CD4-positive, alpha-beta T cell treated with Interferon alpha-2 for 1 hour (primary cell): Measurements from ENCODE around the gene FANK1.
A peak's percentile ranks its signal among the peaks of the same experiment; 100 is the strongest.
"Not testable (repeated sequence)": the region's sequence is repeated elsewhere in the genome, so short reads cannot be mapped to it uniquely, and the experiment has no call there.

Experiments used
- DNase-seq, 2 donors: peaks; one replicate each; pipeline ENCODE4 v3.0.0-alpha.2; 2020 to 2022

Gene FANK1

GRCh38 chr10:125933693-125934092 lies 37.3 kb downstream of the FANK1 start:
- no peak for DNase-seq

DNA sequence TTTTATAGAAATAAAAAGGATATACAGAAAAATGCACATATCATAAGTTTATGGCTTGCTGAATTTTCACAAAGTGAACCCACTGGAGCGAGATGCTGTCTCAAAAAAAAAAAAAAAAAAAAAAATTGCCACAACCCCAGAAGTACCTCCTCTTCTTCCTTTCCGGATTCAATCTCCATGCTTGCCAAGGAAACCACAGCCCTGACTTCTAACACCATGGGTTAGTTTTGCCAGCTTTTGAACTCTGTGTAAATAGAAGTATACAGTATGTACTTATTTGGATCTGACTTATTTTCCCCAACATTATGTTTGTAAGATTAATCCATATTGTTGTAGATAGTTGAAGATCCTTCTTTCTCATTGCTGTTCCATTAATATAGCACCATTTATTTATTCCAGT lies 40.0 kb downstream of the FANK1 start:
- DNase-seq, result no peak

- DNase-seq, result no peak
Observed at GRCh38 chr10:125940515-125940914, 44.2 kb downstream of the FANK1 start.

GRCh38 chr10:125951290-125951689 lies 54.9 kb downstream of the FANK1 start:
- DNase-seq, result no peak

DNA sequence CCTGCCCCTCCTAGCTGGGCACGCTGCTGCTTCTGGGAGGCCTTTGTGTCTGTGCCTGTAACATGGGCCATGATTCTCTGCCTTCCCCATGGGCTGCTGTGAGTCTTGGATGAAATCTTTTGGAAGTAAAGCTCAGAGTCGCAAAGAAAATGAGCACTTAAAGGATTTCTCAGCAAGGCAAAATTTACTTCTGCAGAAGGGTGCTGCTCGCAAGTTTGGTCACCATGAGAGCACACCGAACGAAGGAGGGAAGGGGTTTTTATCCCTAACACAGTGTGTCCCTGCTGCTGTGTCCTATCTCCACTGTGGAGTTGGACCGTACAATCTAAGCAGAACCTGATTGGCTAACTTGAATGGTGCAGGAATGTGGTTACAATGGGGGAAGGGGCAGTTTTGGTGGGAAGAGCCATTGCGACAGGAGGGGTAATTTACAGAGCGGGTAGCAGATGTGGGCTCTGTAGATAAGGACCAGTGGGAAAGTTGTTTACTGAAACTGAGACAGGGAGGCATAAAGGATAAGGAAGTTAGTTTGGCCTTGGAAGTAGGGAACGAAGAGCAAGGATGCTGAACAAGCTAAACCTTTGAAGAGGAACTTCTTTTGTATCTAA lies 57.5 kb downstream of the FANK1 start:
- no peak for DNase-seq

DNA sequence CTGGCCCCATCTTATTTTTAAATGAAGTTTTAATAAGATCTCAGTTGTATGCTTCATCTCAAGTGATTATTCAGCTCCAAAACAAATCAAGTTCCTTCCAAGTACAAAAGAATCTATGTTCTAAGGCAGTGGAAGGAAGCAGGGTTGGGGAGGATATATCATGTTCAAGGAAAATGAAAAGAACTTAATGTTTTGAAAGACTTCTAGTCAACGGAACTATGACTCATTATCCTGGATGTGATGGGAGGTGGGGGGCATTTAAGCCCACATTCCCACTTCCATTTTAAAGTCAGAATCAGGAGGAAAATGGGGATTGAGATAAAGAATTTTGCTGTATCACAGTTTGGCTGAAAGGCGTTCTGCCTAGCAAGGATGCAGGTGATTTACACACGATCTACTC lies 59.4 kb downstream of the FANK1 start:
- no peak for DNase-seq

GRCh38 chr10:125961743-125962142 lies 65.4 kb downstream of the FANK1 start:
- DNase-seq, result no peak

GRCh38 chr10:125962200-125962599 lies 65.8 kb downstream of the FANK1 start:
- DNase-seq, result no peak

DNA sequence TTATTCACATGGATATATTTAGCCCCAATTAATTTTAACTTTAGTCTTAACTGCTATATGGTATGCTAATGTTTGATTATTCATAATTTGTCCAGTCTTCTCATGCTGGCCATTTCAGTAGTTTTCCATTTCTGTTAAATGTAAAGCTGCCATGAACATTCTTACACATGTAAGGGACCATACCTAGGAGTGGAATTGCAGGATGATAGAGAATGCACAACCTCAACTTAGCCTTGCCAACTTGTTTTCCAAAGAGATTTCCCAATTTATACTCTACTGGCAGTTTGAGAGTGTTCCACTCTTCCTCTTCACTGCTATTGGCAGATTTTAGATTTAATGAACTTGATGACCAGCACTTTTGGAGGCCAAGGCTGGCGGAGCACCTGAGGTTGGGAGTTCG lies 68.2 kb downstream of the FANK1 start:
- DNase-seq, result no peak

DNA sequence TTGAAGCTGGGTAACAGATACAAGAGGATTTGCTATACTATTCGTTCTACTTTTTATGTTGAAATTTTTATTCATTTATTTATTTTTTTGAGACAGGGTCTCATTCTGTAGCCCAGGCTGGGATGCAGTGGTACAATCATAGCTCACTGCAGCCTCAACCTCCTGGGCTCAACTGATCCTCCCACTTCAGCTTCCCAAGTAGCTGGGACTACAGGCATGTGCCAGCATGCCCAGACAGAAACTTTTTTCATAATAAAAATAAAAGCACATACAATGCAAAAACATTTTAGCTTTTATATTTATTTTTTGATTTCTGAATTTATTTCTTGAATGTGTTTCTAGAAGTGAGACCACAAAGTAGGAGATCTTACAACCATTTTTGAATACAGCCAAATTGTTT lies 71.2 kb downstream of the FANK1 start:
- DNase-seq, result no peak

DNA sequence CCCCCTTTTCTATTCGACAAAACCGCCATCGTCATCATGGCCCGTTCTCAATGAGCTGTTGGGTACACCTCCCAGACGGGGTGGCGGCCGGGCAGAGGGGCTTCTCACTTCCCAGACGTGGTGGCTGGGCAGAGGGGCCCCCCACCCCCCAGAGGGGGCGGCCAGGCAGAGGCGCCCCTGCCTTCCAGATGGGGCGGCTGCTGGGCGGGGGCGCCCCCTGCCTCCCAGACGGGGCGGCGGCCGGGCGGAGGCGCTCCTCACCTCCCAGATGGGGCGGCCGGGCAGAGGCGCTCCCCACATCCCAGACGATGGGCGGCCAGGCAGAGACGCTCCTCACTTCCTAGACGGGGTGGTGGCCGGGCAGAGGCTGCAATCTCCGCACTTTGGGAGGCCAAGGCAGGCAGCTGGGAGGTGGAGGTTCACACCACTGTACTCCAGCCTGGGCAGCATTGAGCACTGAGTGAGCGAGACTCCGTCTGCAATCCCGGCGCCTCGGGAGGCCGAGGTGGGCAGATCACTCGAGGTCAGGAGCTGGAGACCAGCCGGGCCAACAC lies 73.8 kb downstream of the FANK1 start:
- DNase-seq, result not testable (repeated sequence)

DNA sequence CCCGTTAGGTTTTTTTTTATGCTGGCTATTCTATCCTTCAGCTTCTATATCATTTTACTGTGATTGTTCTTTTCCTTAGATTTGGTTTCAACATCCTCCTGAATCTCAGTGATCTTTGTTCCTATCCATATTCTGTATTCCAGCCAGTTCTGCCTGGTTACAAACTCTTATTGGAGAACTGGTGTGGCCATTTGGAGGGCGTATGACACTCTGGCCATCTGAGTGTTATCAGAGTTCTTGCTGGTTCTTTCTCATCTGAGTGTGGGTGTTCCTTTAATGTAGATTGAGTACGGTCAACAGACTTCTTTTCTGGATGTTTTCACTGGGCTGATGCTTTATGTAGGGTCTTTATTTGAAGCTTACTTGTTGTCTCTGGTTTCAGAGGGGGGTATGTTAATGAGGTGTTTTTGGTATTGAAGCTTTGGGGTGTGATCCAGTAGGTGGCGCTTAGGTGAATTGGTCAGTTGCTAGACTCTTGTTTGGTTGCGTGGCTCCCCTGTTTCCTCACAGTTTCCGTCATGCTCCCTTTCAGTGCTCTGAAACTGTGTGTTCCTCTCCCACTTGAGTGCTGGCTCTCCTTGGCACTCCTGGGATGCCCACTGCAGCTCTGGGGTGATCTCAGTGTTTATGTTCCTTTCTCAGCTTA lies 80.7 kb downstream of the FANK1 start:
- no peak for DNase-seq

DNA sequence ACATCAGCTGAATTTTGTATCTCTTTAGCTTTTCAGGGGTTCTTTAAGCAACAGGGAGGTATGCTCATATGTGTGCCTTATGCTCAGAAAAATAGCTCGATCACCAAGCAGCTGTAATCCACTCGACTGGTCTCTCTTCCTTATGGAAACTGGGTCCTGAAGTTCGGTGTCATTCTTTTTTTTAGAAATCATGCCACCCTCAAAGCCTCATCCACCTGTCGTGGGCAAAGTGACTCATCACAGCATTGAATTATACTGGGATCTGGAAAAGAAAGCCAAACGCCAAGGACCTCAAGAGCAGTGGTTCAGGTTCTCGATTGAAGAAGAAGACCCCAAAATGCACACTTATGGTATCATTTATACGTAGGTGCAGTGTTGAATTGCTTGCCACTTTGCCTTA lies 83.6 kb downstream of the FANK1 start:
- no peak for DNase-seq

GRCh38 chr10:125980521-125981035 lies 84.2 kb downstream of the FANK1 start:
- DNase-seq, result no peak

- peak; percentile 40 to 42 for DNase-seq
Observed at GRCh38 chr10:125982260-125982948, 86.0 kb downstream of the FANK1 start.

GRCh38 chr10:125983161-125983560 lies 86.8 kb downstream of the FANK1 start:
- no peak for DNase-seq

- DNase-seq, result no peak
Observed at GRCh38 chr10:125983656-125984055, 87.3 kb downstream of the FANK1 start.

DNA sequence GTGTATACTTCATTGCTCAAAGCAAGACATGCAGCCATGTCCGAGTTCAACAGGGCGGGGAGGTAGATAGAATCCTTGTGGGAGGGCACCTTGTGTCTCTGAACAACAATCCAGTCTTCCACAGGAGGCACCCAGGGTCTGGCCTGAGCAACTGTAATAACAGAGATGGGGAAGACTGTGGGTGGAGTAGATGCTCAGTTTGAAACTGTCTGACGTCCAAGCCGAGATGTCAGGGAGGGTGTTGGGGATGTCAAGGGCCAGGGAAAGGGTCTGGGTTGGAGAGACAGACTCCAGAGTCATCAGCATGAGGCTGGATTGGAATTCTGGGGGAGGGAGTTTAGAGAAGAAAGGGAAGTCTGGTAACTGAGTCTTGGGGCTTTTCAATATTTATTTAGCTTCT lies 88.0 kb downstream of the FANK1 start:
- no peak for DNase-seq

DNA sequence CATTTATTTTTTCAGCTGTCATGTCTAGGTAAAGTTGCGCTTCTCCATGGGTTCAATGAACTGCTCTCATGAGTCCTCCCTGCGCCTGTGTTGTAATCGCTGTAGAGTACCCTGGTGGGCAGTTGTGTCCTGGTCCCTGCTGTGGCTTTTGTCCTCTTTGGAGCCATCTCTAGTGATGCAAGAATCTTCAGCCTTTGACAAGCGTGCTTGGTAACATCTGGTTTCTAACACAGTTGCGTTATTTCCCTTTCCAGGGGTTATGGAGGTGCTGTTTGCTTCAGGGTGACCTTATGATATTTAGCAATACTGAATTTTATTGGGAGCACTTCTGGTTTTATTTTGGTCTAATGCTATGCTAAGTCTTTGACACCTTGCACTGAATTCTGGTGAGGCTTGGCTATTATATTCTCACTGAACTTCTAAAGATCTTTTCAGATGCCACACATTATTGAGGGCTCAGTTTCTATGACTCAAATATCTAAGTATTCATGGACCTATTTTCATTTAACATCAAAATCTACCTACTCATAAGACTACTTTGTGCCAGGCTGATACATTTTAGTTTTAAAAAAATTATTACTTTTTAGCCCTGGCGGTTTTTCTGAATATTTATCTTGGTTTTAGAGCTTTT lies 88.6 kb downstream of the FANK1 start:
- no peak for DNase-seq

- no peak for DNase-seq
Observed at GRCh38 chr10:125985557-125986240, 89.3 kb downstream of the FANK1 start.

DNA sequence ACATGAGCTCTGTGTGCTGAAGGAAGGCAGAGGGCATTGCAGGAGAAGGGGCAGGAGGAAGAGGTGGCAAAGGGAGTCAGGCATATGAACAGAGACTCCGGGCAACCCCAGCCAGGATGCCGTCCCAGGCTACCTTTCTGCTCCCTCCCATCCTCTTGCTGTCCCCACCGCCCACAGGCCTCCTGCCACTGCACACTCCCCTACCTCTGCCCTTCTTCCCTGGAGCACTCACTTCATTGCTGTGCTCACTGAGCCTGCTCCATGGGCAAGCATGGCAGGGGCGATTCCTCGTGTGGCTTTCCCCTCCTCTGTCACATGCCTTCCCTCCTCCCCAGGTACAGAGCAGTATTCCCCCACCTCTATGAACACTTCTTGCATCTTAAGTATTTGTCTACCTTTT lies 93.4 kb downstream of the FANK1 start:
- no peak for DNase-seq

- DNase-seq, result no peak
Observed at GRCh38 chr10:125990974-125991373, 94.6 kb downstream of the FANK1 start.

DNA sequence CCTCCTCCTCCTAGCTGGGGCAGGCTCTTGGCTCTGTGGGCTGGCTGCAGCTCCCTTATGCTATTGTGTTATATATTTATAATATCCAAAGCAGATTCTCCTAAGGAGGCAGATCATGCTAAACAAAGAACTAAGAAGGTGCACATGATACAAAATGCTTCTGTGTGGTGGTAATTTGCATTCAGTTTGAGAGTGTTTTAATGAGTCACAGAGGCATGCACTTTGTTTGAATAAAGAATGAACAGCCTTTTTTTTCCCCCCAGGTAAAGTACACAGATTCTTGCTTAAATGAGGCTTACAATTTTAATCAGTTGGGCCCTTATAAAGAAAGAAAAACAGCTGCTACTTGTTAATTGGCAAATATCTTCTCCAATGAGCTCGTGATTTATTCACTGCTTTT lies 95.0 kb downstream of the FANK1 start:
- DNase-seq, result no peak
